WTC11 (cell line): ENCODE data around the gene EIF4G3. TPM values are rescaled to one million over a fixed set of nuclear protein-coding genes. Genes with fewer than 3 reads are reported as not detected.
A peak's percentile ranks its signal among the peaks of the same experiment; 100 is the strongest.

ENCODE experiments used
- ATAC-seq: fragments of 200-7000 bp; cut with Tn5 transposase; 2 replicates; pipeline ENCODE4 v1.10.0; 2021; ENCODE audit warnings: mild to moderate bottlenecking, moderate library complexity
- CTCF ChIA-PET: fragments of 300-600 bp; sonication (Branson Sonifier 250); formaldehyde crosslinking; loops from one replicate; lab custom pipeline; 2021; ENCODE audit warnings: antibody characterized with exemption; lab: Charles Lee
- POLR2A ChIA-PET: fragments of 350-600 bp; sonication (Branson Sonifier 250); formaldehyde crosslinking; loops from one replicate; lab custom pipeline; 2021; ENCODE audit warnings: antibody characterized with exemption; lab: Charles Lee
- DNase-seq: peaks from one replicate; pipeline ENCODE4 v3.0.0; 2021; ENCODE audit warnings: low spot score
- H3K27ac Mint-ChIP-seq: 2 replicates; pipeline ENCODE4 v1.8.0; 2021; ENCODE audit warnings: mixed read lengths
- H3K27me3 Mint-ChIP-seq: 2 replicates; pipeline ENCODE4 v1.8.0; 2021; ENCODE audit warnings: low read depth, mild to moderate bottlenecking, moderate library complexity, mixed read lengths
- H3K36me3 Mint-ChIP-seq: 2 replicates; pipeline ENCODE4 v1.8.0; 2021; ENCODE audit warnings: mixed read lengths
- H3K4me1 Mint-ChIP-seq: 2 replicates; pipeline ENCODE4 v1.8.0; 2022; ENCODE audit warnings: mixed read lengths
- H3K4me3 Mint-ChIP-seq: 2 replicates; pipeline ENCODE4 v1.8.0; 2021; ENCODE audit warnings: mild to moderate bottlenecking, moderate library complexity, mixed read lengths
- H3K9me3 Mint-ChIP-seq: 2 replicates; pipeline ENCODE4 v1.8.0; 2021; ENCODE audit warnings: mixed read lengths
- CBFB ChIP-seq: sonication (generic); formaldehyde crosslinking; IDR thresholded peaks from 2 replicates; pipeline ENCODE4 v1.8.1; 2022; ENCODE audit warnings: mild to moderate bottlenecking, low read depth, missing genetic modification reagents
- IRF2 ChIP-seq: sonication (generic); formaldehyde crosslinking; IDR thresholded peaks from 2 replicates; pipeline ENCODE4 v1.8.0; 2022; ENCODE audit warnings: low read depth, missing genetic modification reagents, borderline replicate concordance
- MYBL2 ChIP-seq: sonication (generic); formaldehyde crosslinking; IDR thresholded peaks from 2 replicates; pipeline ENCODE4 v1.8.1; 2023; ENCODE audit warnings: mild to moderate bottlenecking, moderate library complexity, missing genetic modification reagents
- NFYB ChIP-seq: sonication (generic); formaldehyde crosslinking; conservative IDR thresholded peaks from 2 replicates; pipeline ENCODE4 v1.8.0; 2022; ENCODE audit warnings: low read depth, missing genetic modification reagents
- NR1H2 ChIP-seq: sonication (generic); formaldehyde crosslinking; IDR thresholded peaks from 2 replicates; pipeline ENCODE4 v1.9.0; 2021; ENCODE audit warnings: mild to moderate bottlenecking, moderate library complexity, missing genetic modification reagents
- PREB ChIP-seq: sonication (generic); formaldehyde crosslinking; IDR thresholded peaks from 2 replicates; pipeline ENCODE4 v1.8.1; 2022; ENCODE audit warnings: mild to moderate bottlenecking, missing genetic modification reagents, moderate library complexity, borderline replicate concordance
- SMAD4 ChIP-seq: sonication (generic); formaldehyde crosslinking; IDR thresholded peaks from 2 replicates; pipeline ENCODE4 v1.8.0; 2022; ENCODE audit warnings: mild to moderate bottlenecking, missing genetic modification reagents
- SOX15 ChIP-seq: fragments of 250-450 bp; sonication (Bioruptor Pico); IDR thresholded peaks from 2 replicates; pipeline ENCODE4 v1.9.0; 2021; ENCODE audit warnings: mild to moderate bottlenecking
- ZBTB21 ChIP-seq: sonication (generic); formaldehyde crosslinking; IDR thresholded peaks from 2 replicates; pipeline ENCODE4 v1.8.1; 2023; ENCODE audit warnings: mild to moderate bottlenecking, missing genetic modification reagents, borderline replicate concordance
- ZNF121 ChIP-seq: sonication (generic); formaldehyde crosslinking; IDR thresholded peaks from 2 replicates; pipeline ENCODE4 v1.8.0; 2023; ENCODE audit warnings: missing genetic modification reagents
- ZNF317 ChIP-seq: sonication (generic); formaldehyde crosslinking; IDR thresholded peaks from 2 replicates; pipeline ENCODE4 v1.8.1; 2023; ENCODE audit warnings: low read depth, mild to moderate bottlenecking, moderate library complexity, missing genetic modification reagents, borderline replicate concordance
- total RNA-seq: library from RNA; stranded (reverse); gene quantifications from 3 replicates; pipeline ENCODE4 v1.2.3, GENCODE V29; 2021
- TF ChIP-seq, protein P1 (sequence below): sonication (generic); formaldehyde crosslinking; IDR thresholded peaks from 2 replicates; pipeline ENCODE4 v1.8.0; 2022; ENCODE audit warnings: mild to moderate bottlenecking, missing genetic modification reagents
- TF ChIP-seq, protein P2 (sequence below): sonication (generic); formaldehyde crosslinking; IDR thresholded peaks from 2 replicates; pipeline ENCODE4 v1.8.0; 2022; ENCODE audit warnings: mild to moderate bottlenecking, missing genetic modification reagents
- TF ChIP-seq, protein P3 (sequence below): fragments of 250-450 bp; sonication (Bioruptor Pico); IDR thresholded peaks from 2 replicates; pipeline ENCODE4 v1.9.0; 2021; ENCODE audit warnings: moderate library complexity, mild to moderate bottlenecking, inconsistent platforms, borderline replicate concordance
- TF ChIP-seq, protein P4 (sequence below): sonication (generic); formaldehyde crosslinking; IDR thresholded peaks from 2 replicates; pipeline ENCODE4 v1.8.0; 2023; ENCODE audit warnings: missing genetic modification reagents
- TF ChIP-seq, protein P5 (sequence below): sonication (generic); formaldehyde crosslinking; IDR thresholded peaks from 2 replicates; pipeline ENCODE4 v1.8.1; 2023; ENCODE audit warnings: mild to moderate bottlenecking, missing genetic modification reagents, borderline replicate concordance

EIF4G3 gene
- total RNA-seq, 1 experiment from 2014 or later, result 77.7 TPM

- peaks cover 6% of the 10 kb centered on the region for H3K4me1 Mint-ChIP-seq
- 0 out of 2 replicates have a peak, but pooled peaks cover 3% of the 10 kb centered on the region for H3K36me3 Mint-ChIP-seq
- TF ChIP-seq NFYB (CRISPR knock-in tag) (no peak), ZNF317 (CRISPR knock-in tag) (no peak), MYBL2 (CRISPR knock-in tag) (no peak), IRF2 (CRISPR knock-in tag) (no peak), CBFB (no peak), ZNF121 (CRISPR knock-in tag) (no peak), SOX15 (no peak), NR1H2 (CRISPR knock-in tag) (no peak)
- TF ChIP-seq, protein P1, sequence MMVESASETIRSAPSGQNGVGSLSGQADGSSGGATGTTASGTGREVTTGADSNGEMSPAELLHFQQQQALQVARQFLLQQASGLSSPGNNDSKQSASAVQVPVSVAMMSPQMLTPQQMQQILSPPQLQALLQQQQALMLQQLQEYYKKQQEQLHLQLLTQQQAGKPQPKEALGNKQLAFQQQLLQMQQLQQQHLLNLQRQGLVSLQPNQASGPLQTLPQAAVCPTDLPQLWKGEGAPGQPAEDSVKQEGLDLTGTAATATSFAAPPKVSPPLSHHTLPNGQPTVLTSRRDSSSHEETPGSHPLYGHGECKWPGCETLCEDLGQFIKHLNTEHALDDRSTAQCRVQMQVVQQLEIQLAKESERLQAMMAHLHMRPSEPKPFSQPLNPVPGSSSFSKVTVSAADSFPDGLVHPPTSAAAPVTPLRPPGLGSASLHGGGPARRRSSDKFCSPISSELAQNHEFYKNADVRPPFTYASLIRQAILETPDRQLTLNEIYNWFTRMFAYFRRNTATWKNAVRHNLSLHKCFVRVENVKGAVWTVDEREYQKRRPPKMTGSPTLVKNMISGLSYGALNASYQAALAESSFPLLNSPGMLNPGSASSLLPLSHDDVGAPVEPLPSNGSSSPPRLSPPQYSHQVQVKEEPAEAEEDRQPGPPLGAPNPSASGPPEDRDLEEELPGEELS (CRISPR knock-in tag), result no peak
- TF ChIP-seq, protein P2, sequence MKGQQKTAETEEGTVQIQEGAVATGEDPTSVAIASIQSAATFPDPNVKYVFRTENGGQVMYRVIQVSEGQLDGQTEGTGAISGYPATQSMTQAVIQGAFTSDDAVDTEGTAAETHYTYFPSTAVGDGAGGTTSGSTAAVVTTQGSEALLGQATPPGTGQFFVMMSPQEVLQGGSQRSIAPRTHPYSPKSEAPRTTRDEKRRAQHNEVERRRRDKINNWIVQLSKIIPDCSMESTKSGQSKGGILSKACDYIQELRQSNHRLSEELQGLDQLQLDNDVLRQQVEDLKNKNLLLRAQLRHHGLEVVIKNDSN (CRISPR knock-in tag), result no peak
- TF ChIP-seq, protein P3, sequence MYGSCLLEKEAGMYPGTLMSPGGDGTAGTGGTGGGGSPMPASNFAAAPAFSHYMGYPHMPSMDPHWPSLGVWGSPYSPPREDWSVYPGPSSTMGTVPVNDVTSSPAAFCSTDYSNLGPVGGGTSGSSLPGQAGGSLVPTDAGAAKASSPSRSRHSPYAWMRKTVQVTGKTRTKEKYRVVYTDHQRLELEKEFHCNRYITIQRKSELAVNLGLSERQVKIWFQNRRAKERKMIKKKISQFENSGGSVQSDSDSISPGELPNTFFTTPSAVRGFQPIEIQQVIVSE (CRISPR knock-in tag), result no peak
- TF ChIP-seq, protein P4, sequence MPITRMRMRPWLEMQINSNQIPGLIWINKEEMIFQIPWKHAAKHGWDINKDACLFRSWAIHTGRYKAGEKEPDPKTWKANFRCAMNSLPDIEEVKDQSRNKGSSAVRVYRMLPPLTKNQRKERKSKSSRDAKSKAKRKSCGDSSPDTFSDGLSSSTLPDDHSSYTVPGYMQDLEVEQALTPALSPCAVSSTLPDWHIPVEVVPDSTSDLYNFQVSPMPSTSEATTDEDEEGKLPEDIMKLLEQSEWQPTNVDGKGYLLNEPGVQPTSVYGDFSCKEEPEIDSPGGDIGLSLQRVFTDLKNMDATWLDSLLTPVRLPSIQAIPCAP, result no peak
- POLR2A ChIA-PET, result no interaction called here
- DNase-seq, result no peak
- H3K27me3 Mint-ChIP-seq, result no peaks in the 10 kb centered on the region
- no peak overlapping the region for H3K4me3 Mint-ChIP-seq
- H3K9me3 Mint-ChIP-seq, result no peaks in the 10 kb centered on the region
- ATAC-seq, result no peak
- CTCF ChIA-PET, result no interaction called here
- H3K27ac Mint-ChIP-seq, result peak overlapping the region; percentile 28
Observed at GRCh38 chr1:21115098-21115760, 61.5 kb downstream of the EIF4G3 start.

DNA sequence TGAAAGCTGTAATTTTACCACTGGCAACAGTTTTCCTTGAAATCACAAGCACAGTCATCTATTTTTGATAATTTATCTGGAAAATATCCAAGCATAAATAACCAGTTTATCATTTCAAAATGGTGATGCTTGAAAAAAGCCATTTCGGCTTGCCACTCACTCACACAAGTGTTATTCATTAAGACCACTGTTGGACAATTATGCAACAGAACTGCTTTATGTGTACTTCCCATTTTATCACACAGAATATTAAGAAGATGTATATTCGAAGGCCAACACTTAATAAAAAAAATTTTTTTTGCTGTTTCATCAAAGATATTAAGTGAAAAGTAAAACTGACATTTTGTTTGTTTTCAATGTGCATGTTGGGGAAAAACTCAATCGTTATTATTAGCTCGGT, 62.3 kb downstream of the EIF4G3 start:
- peaks cover 6% of the 10 kb centered on the region for H3K4me1 Mint-ChIP-seq
- H3K4me3 Mint-ChIP-seq, result no peak overlapping the region
- no peak overlapping the region for H3K27ac Mint-ChIP-seq
- ATAC-seq (no peak), DNase-seq (no peak)
- TF ChIP-seq, protein P5, sequence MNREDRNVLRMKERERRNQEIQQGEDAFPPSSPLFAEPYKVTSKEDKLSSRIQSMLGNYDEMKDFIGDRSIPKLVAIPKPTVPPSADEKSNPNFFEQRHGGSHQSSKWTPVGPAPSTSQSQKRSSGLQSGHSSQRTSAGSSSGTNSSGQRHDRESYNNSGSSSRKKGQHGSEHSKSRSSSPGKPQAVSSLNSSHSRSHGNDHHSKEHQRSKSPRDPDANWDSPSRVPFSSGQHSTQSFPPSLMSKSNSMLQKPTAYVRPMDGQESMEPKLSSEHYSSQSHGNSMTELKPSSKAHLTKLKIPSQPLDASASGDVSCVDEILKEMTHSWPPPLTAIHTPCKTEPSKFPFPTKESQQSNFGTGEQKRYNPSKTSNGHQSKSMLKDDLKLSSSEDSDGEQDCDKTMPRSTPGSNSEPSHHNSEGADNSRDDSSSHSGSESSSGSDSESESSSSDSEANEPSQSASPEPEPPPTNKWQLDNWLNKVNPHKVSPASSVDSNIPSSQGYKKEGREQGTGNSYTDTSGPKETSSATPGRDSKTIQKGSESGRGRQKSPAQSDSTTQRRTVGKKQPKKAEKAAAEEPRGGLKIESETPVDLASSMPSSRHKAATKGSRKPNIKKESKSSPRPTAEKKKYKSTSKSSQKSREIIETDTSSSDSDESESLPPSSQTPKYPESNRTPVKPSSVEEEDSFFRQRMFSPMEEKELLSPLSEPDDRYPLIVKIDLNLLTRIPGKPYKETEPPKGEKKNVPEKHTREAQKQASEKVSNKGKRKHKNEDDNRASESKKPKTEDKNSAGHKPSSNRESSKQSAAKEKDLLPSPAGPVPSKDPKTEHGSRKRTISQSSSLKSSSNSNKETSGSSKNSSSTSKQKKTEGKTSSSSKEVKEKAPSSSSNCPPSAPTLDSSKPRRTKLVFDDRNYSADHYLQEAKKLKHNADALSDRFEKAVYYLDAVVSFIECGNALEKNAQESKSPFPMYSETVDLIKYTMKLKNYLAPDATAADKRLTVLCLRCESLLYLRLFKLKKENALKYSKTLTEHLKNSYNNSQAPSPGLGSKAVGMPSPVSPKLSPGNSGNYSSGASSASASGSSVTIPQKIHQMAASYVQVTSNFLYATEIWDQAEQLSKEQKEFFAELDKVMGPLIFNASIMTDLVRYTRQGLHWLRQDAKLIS (CRISPR knock-in tag), result no peak
- no peak for TF ChIP-seq ZNF121 (CRISPR knock-in tag)
- no peak for TF ChIP-seq SMAD4 (CRISPR knock-in tag)
- no peak for TF ChIP-seq ZNF317 (CRISPR knock-in tag)
- TF ChIP-seq ZBTB21 (CRISPR knock-in tag), result no peak
- no peak for TF ChIP-seq PREB (CRISPR knock-in tag)
- POLR2A ChIA-PET, result no interaction called here
- CTCF ChIA-PET, result interaction anchor here (0.9 kb wide), 1 partner anchor 81 kb away, joined by 4 read pairs; no protein-coding TSS in a partner anchor
- no peaks in the 10 kb centered on the region for H3K27me3 Mint-ChIP-seq
- 0 out of 2 replicates have a peak, but pooled peaks cover 3% of the 10 kb centered on the region for H3K36me3 Mint-ChIP-seq
- H3K9me3 Mint-ChIP-seq, result no peaks in the 10 kb centered on the region
